Mesothelial cell of epicardium (in vitro differentiated cells): Measurements from ENCODE around the gene FHIT. TPM values are rescaled to one million over a fixed set of nuclear protein-coding genes. Genes with fewer than 3 reads are reported as not detected.

Source experiments
- DNase-seq, 2 experiments: peaks; one replicate each; pipeline ENCODE4 v3.0.0; 2021; ENCODE audit warnings: low spot score in 2 of 2; ENCODE audit not compliant: unreplicated experiment in 2 of 2
- H3K27ac Mint-ChIP-seq: 2 replicates; pipeline ENCODE4 v1.8.0; 2021; ENCODE audit warnings: mixed read lengths
- H3K27me3 Mint-ChIP-seq: 2 replicates; pipeline ENCODE4 v1.8.0; 2021; ENCODE audit warnings: low read depth, mixed read lengths
- H3K36me3 Mint-ChIP-seq: 2 replicates; pipeline ENCODE4 v1.8.0; 2021; ENCODE audit warnings: mixed read lengths
- H3K4me1 Mint-ChIP-seq: 2 replicates; pipeline ENCODE4 v1.8.0; 2021; ENCODE audit warnings: mixed read lengths
- H3K4me3 Mint-ChIP-seq: 2 replicates; pipeline ENCODE4 v1.8.0; 2021; ENCODE audit warnings: mild to moderate bottlenecking, moderate library complexity, mixed read lengths
- H3K9me3 Mint-ChIP-seq: 2 replicates; pipeline ENCODE4 v1.8.0; 2021; ENCODE audit warnings: mixed read lengths
- total RNA-seq: library from RNA; stranded (reverse); gene quantifications from 3 replicates; pipeline ENCODE4 v1.2.1, GENCODE V29; 2021
- TF ChIP-seq, protein P1 (sequence below): fragments of 200-600 bp; sonication (generic); IDR thresholded peaks from one replicate; pipeline ENCODE4 v1.5.0; 2021; ENCODE audit warnings: antibody characterized with exemption; ENCODE audit not compliant: unreplicated experiment

Gene FHIT
- total RNA-seq, 1 donor from 2014 or later = 10.7 TPM

DNA sequence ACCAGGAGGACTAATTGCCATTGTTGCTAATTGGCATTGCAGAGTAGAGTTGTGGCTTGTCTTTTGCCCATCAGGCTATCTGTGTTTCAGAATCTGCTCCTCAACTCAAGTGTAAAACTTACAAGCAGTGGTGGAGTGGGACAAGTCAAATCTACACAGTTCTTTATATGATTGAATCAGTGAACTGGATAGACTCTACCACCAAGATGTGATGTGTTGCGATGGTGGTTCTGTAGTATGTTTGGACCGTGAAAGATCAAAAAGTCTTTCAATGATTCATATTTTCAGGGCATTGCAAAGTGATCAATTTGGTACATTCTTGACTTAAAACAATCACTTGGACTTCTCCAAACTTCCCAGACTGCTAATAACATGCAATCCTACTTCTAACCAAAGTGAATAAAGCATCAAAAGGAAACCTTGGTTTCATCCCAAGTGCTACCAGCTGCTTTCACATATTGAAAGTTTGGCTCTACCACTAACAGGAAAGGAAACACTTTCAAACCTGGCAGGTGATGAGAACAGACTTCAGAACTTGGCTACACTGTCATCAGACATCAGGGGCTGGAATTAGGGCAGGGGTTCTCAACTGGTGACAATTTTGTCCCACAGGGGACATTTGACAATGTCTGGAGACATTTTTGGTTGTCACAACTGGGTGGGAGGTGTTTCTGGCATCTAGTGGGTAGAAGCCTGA, 1356.7 kb downstream of the FHIT start:
- Mint-ChIP-seq H3K4me3 (no peak overlapping the region), H3K27me3 (peaks cover 40% of the 10 kb centered on the region), H3K4me1 (no peaks in the 10 kb centered on the region), H3K36me3 (no peaks in the 10 kb centered on the region), H3K9me3 (no peaks in the 10 kb centered on the region), H3K27ac (no peak overlapping the region)
- no peak for DNase-seq
- TF ChIP-seq, protein P1, sequence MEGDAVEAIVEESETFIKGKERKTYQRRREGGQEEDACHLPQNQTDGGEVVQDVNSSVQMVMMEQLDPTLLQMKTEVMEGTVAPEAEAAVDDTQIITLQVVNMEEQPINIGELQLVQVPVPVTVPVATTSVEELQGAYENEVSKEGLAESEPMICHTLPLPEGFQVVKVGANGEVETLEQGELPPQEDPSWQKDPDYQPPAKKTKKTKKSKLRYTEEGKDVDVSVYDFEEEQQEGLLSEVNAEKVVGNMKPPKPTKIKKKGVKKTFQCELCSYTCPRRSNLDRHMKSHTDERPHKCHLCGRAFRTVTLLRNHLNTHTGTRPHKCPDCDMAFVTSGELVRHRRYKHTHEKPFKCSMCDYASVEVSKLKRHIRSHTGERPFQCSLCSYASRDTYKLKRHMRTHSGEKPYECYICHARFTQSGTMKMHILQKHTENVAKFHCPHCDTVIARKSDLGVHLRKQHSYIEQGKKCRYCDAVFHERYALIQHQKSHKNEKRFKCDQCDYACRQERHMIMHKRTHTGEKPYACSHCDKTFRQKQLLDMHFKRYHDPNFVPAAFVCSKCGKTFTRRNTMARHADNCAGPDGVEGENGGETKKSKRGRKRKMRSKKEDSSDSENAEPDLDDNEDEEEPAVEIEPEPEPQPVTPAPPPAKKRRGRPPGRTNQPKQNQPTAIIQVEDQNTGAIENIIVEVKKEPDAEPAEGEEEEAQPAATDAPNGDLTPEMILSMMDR = no peak

DNA sequence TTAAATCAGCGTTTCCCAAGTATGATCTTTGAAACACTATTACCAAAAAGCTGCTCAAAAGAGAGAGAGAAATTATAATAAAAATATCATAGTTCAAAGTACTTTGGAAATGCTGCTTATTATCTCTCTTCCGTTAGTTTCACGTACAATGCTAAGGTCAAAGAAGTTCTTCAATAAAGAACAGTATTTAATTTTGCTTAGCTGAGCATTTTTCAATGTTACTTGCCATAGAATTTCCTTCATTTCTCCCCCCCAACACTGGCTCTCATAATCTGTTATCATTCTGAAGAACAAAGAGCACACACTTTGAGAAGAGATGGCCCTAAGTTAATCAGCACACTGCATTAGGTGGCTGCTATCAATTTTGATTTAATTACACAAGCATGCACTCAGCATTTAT, 1360.6 kb downstream of the FHIT start:
- H3K27ac Mint-ChIP-seq = no peak overlapping the region
- H3K36me3 Mint-ChIP-seq = no peaks in the 10 kb centered on the region
- no peak for DNase-seq
- H3K4me1 Mint-ChIP-seq = peaks cover 8% of the 10 kb centered on the region
- no peaks in the 10 kb centered on the region for H3K9me3 Mint-ChIP-seq
- peaks cover 37% of the 10 kb centered on the region for H3K27me3 Mint-ChIP-seq
- H3K4me3 Mint-ChIP-seq = no peak overlapping the region
- TF ChIP-seq, protein P1 = no peak

DNA sequence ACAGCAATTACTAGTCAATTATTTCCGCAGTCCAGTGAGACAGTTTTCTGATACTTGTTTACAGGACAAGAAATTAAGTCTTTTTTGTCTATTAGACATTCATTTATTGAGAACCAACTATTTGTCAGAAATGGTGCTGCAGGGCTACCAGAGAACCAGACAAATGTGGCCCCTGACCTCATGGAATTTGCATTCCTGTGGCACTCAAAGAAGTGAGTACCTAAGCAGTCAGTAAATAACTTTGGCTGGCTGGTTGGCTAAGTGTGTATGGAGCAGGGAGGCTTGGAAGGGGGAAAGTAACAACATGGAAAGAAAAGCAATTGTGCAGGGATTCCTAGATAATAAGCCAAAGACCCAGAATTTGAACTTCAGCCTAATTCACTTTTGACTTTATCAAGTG, 1364.5 kb downstream of the FHIT start:
- H3K4me3 Mint-ChIP-seq = no peak overlapping the region
- no peaks in the 10 kb centered on the region for H3K36me3 Mint-ChIP-seq
- TF ChIP-seq, protein P1 = no peak
- no peaks in the 10 kb centered on the region for H3K9me3 Mint-ChIP-seq
- peaks cover 39% of the 10 kb centered on the region for H3K27me3 Mint-ChIP-seq
- H3K4me1 Mint-ChIP-seq = peaks cover 16% of the 10 kb centered on the region
- H3K27ac Mint-ChIP-seq = no peak overlapping the region
- DNase-seq = no peak

DNA sequence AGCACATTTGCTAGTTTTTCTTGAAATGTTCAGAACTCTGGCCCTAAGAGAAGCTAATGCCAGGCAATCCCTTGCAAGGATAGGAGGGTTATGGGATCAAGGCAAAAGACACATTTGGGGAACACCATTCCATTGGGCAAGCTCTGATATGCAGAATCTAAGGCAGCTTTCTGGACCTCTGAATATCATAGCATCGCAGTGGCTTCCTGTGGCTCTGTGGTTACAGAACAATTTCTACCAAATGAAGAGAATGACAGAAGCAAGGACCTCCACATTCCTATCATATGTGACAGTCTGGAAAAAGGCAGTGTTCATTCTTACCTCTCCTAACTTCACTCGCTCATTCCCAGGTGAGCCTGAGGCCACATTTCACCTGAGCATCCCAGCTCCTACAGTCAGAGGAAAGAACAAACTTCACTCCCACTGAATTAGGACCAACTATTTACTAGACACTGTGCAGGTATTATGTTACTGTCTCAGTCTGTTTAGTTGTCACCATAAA, 1365.3 kb downstream of the FHIT start:
- H3K4me1 Mint-ChIP-seq = peaks cover 16% of the 10 kb centered on the region

DNA sequence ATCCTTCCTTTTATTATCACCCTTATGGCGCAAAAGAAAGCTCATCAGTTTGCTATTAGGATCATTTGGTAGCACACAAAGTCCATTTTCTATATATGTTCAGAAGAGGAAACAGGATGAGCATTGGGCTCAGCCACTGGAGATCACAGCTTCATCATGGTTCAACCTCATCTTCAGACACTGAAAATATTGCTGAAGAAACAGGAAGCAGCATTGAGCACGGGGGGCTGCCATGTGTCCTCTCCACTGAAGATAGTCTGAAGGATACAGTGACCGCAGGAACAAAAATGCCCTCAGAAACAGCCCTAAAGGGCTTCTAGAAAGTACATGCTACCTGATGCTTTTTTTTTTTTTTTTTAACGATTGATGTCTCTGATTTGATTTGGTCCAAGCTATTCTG, 1366.2 kb downstream of the FHIT start:
- Mint-ChIP-seq H3K27ac (no peak overlapping the region), H3K4me3 (no peak overlapping the region), H3K4me1 (peaks cover 20% of the 10 kb centered on the region), H3K36me3 (no peaks in the 10 kb centered on the region), H3K9me3 (no peaks in the 10 kb centered on the region), H3K27me3 (peaks cover 46% of the 10 kb centered on the region)
- TF ChIP-seq, protein P1 = no peak
- no peak for DNase-seq

More for the DNA sequence above, 1365.3 kb downstream of the FHIT start:
- Mint-ChIP-seq H3K27ac (no peak overlapping the region), H3K36me3 (no peaks in the 10 kb centered on the region), H3K4me3 (no peak overlapping the region), H3K27me3 (peaks cover 42% of the 10 kb centered on the region), H3K9me3 (no peaks in the 10 kb centered on the region)
- DNase-seq = no peak
- TF ChIP-seq, protein P1 = no peak
